A204.1 (cell line): ENCODE measurements around the gene SELENOO.

Experiments
- FAIRE-seq: peaks from 2 replicates; lab custom pipeline; 2012; peaks lifted over from hg19 to GRCh38; lab: Jason Lieb, UNC

The SELENOO gene

DNA sequence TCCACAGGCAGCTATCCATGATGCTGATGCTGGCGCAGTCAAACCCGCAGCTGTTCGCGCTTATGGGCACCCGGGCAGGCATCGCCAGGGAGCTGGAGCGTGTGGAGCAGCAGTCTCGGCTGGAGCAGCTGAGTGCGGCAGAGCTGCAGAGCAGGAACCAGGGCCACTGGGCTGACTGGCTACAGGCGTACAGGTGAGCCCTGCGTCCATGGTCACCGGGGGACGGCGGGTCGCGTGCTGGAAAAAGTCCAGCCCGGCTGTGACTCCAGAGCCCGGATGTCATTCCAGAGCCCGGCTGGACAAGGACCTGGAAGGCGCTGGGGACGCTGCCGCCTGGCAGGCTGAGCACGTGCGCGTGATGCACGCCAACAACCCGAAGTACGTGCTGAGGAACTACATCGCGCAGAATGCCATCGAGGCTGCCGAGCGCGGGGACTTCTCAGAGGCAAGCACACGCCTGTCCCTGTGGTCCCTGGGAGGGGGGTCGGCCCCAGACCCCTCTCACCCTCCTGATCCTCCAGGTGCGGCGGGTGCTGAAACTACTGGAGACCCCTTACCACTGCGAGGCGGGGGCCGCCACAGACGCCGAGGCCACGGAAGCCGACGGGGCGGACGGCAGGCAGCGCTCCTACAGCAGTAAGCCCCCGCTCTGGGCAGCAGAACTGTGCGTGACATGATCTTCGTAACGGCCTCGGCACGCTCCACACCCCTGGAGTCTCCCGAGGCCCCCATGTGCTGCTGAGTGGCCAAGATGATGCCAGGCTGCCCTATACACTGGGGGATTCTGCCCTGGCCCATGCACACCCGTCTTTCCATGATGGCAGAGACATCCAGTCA, 16.1 kb downstream of the SELENOO start:
- no peak for FAIRE-seq

DNA sequence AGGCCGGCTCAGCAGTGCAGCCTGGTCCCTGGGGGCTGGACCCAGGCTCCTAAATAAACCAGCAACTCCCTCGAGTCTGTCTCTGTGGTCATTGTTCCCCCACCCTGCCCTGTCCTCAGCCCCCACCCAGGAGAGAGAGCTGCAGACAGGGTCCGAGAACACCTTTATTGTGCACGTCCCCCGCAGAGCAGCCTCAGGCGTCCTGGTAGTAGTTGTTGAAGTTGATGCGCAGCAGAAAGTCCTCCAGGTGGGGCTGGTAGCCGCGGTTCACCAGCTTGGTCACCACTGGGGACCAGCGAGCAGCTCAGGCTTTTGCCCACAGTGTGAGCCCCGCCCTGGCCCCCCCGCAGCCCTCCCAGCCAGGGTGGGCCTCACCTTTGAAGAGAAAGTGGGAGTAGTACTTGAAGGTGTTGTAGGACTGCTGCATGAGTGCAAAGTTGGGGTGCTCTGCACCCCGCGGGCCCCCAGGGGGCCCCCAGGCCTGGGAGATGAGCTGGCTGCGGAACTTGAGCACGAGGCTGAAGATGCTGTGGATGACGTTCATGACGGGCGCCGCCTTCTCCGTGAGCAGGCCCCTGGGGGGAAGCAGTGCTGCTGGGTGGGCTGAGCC, 16.8 kb downstream of the SELENOO start:
- FAIRE-seq: no peak

DNA sequence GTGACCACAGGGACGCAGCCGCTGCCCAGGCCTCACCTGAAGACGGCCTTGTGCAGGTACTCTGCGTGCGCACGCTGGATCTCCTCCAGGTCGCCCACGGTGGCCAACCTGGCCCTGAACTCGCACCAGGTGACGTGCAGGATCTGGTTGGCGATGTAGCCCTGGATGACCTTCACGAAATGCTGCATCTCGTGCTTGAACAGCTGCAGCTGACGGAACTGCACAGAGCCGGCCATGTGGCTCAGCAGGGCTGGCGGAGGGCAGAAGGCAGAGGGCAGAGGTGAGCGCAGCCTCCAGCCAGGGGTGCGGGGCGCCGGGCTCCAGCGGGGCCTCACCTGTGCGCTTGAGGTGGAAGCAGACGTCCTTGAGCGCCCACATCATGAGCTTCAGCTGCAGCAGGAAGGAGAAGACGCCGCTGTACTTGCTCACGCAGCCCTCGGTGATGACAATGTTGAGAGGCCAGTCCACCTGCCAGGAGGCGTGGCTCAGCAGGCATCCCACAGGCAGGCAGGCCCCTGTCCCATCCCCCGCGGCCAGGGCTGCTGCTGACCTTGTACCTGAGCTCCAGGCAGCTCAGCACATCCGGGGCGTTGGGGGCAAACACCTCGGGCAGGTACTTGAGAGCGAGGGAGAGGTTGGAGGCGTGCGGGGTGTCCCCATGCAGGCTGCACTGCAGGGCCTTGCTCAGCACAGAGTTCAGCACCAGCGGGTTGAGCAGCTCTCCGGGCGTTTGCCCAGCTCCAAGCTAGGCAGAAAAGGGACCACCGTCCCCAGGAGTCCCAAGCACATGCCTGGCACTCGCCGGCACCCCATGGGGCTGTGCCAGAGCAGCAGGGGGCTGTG, 17.6 kb downstream of the SELENOO start:
- no peak for FAIRE-seq

DNA sequence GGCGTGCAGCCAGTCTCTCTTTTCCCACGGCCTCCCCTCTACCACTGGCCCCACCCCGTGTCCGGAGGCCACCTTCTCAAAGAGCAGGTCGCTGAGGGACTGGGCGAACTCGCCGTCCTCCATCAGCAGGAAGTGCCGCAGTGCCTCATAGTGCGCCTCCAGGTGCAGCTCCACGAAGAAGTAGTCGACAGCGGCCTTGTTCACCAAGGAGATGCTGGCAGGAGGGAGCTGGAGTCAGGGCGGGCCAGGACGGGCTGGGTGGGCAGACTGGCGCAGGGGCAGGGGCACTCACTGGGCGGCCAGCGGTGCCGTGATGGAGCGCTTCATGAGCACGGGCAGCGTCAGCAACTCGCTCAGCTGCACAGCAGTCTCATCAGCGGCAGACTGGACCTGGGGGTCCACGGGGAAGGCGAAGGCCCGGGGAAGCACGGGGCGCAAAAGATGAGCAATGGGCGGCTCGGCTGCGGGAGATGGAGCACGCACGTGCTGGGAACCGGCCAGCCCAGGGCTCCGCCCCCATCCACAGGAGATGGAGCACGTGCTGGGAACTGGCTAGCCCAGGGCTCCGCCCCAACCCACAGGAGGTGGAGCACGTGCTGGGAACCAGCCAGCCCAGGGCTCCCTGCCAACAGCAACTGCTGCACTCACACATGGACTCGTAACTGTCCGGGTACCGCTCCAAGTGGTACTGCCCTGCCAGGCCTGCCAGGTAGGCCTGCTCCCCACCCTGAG, 18.4 kb downstream of the SELENOO start:
- no peak for FAIRE-seq

DNA sequence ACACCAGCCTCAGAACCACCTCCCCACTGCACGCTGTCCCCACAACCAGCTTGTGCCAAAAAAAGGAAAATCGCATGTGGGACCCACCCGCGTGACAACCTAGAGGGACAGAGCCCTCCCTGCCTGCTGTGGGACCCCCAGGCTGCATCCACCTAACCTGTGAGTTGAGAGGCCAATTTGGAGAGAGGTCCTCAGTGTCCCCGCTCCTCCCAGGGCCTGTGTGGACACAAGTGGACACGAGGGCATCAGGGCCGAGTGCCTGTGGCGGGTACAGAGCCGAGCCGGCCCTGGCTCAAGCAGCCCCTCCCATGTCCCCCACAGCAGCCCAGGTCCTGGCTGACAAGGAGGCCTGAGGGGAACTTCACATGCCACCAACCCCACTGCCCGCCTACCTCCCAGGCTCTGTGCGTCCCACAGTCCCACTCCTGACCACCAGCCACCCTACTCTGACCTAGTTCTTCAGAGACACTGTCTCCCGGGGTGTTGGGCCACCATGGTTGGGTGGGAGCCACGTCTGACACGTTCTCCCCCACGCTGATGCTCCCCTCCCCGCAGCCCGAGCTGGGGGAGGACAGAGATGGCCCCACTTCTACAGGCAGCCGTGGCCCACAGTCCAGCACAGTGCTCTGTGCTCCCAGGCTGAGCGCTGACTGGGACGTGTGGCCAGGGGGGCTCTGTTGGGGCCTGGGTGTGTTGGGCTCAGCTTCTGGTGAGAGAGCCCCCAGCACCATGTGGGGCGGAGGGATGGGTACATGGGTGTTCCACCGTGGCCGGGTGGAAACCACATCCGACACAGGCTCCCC, 19.2 kb downstream of the SELENOO start:
- no peak for FAIRE-seq

DNA sequence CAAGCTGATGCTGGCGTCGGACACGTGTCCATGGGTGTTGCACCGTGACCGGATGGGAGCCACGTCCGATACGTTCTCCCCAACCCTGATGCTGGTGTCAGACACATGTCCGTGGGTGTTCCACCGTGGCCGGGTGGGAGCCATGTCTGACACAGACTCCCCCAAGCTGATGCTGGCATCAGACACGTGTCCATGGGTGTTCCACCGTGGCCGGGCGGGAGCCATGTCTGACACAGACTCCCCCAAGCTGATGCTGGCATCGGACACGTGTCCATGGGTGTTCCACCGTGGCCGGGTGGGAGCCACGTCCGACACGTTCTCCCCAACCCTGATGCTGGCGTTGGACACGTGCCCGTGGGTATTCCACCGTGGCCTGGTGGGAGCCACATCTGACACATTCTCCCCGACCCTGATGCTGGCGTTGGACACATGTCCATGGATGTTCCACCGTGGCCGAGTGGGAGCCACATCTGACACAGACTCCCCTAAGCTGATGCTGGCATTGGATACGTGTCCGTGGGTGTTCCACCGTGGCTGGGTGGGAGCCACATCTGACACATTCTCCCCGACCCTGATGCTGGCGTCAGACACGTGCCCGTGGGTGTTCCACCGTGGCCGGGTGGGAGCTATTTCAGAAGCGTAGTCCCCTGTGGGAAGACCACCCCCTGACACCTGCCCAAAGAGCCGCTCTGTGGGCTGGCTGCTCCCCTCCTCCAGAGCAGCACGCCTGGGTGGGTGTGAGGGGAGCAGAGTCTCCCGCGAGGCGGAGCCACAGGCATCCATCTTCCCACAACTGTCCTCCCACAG, 20.0 kb downstream of the SELENOO start:
- FAIRE-seq: no peak

DNA sequence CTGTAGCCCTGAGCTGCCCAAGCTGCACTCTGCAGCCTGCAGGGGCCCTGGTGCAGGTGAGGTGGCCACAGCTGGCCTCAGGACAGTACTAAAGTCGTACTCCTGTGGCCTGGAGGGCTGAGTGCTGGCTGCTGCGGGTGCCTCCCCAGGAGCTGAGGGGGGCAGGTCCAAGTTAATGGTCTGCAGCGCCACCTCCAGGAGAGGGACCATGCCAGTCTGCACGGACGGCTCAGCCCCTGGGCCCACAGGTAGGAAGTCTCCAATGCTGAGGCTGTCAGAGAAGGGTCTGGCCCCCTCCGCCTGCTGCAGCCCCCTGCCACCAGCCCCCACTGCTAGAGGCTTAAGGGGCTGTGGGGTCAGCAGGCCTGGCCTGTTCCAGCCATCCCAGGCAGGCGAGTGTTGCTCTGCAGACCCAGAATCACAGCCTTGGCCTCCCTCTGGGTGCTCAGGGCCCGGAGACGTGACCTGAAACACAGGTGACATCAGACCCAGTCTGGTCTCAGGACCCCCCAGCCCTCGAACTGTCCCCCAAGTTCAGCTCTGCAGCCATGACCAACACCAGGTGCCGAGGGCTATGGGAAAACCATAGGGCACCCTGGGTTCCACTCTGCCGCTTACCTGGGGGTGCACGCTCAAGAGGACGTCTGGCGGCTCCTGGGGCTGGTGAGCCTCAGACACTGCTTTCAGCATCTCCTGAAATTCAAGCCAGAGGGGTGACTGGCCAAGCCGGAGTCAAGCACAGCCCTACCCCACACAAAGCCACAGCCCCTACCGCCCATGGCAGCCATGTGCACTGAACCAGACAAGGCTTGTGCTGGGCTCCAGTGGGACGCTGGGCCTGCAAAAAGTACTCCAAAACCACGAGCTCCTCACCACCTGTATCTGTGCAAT, 20.8 kb downstream of the SELENOO start:
- no peak for FAIRE-seq

DNA sequence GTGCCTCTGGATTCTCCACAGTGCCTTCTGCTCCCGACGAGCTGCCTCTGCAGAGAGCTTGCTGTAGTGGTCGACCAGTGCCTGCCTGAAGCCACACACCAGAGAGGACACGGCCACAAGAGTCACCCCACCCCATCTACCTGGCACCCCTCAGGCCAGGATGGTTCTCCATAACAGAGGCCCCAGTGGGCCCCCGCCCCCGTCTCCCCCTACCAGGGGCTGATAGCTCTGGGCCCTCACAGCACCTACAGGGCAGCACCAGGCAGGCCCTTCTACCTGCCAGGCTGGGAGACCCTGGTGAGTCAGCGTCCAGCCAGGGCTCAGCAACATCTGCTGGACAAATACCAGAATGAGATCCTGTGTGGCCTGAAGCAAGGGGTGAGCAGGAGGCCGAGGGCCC, 21.7 kb downstream of the SELENOO start:
- FAIRE-seq: no peak

DNA sequence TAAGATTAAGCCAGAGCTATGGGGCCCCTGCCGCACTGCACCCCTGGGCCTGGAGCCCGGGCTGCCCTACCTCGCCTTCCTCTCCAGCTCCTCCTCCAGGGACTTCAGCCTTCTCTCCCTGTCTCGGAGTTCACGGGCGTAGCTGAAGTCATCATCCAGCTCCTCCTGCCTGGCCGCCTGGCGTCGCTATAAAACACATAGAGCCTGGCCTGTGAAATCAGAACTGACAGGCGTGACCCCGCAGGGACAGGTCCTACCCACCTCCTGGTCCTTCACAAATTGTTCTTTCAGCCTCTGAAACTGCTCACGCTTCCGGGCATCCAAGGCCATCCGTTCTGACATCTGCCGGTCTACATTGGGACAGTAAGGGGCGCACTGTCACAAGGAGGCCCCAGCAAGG, 23.3 kb downstream of the SELENOO start:
- no peak for FAIRE-seq

DNA sequence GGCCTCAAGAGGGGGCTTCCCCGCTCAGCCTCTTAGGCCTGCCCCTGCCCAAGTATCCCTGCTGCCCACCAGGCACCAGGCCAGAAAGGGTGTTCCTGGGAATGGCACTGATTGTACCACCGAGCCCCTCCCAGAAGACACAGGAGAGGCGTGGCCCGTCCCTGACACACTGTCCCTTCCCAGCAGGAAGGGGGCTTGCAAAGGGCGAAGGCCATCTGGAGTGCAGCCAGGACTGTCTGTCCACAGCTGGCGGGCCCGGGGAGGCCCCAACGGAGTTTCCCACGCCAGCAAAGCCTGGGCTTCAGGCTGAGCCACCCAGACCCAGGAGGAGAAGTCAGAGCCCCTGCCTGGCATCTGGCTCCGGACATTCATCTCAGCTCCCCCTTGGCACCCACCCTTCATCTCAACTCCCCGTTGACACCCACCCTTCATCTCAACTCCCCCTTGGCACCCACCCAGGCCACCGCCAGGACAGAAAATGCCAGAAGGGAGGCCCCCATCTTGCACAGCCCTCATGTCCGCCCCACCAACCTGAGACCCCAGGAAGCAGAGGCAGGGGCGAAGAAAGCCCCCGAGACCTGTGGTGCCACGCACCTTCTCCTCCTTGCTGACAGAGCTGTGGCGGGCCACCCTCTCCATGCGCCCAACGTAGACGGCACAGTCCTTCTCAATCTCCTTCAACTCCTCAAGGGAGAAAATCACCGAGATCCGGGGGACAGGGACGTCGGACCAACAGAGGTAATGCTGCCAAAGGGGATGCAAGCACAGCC, 24.6 kb downstream of the SELENOO start:
- no peak for FAIRE-seq

DNA sequence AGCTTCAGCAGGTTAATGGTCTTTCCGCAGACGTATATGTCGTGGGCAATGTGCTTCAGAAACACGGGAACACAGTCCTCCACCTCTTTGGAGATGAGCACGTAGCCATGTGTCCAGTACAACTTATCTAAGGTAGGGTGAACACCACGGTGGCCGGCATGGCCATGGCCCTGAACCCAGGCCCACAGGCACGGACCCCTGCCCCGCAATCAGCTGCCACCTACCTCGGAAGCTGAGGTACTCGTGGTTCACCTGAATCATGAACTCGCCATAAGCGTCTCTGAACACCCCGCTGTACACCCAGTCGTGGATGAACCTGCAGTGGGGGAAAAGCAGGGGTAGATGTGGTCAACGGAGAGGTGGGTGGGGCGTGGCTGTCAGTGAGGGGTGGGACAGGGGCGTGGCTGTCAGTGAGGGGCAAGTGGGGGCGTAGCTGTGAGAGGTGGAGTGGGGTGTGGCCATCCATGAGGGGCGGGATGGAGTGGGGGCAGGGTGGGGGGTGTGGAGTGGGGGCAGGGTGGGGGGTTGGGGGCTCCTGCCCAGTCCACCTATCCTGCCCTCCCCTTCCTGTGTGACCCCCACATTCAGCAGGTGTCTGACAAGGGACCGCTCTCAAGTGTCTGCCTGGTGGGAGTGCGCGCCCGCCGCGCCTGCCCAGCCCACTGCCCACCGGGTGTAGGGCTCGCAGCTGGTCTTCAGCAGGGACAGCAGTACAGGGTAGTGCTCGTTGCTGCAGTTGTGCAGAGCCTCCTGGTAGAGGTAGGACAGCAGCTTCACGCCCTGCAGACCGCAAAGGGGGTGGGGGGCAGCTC, 25.5 kb downstream of the SELENOO start:
- no peak for FAIRE-seq

DNA sequence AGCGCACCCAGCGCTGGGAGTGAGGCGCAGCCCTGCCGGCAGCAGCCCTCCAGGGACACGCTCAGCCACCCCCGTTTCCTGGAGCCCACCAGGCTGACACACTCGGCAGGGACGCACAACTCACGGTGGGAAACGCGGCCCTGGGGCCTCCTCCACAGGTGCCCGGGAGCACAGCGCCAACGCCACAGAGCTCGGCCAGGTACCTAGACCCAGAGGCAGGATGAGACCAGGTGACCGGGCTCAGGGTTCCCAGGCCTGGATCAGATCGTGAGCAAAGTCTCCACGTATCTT, 26.0 kb downstream of the SELENOO start:
- FAIRE-seq: no peak

DNA sequence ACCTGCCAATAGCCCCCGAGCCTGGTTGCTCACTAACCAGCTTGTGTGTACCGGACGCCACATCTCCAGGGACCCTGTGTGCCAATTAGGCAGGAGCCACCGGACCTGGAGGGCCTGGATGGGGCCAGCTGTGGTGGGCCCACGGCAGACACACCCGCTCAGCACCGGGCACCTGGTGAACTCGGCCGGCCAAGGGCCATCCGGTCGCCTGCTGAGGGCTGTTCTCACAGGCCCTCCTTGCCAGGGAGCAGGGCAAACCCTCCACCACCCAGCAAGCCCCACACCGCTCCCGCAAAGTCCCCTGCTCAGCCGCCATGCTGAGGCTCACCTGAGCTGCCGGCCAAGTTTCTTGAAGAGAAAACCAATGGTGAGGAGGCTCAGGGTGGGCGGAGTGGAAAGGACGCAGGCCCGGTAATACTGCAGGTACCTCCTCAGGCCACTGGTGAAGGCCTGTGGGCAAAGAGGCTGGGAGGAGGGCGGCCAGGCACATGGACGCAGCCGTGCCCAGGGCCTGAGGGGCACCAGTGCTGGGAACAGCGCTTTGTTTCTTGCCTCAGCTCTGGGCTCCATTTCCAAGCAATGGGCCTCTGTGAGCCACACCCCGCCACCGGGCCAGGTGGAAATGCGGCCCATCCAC, 26.9 kb downstream of the SELENOO start:
- no peak for FAIRE-seq

DNA sequence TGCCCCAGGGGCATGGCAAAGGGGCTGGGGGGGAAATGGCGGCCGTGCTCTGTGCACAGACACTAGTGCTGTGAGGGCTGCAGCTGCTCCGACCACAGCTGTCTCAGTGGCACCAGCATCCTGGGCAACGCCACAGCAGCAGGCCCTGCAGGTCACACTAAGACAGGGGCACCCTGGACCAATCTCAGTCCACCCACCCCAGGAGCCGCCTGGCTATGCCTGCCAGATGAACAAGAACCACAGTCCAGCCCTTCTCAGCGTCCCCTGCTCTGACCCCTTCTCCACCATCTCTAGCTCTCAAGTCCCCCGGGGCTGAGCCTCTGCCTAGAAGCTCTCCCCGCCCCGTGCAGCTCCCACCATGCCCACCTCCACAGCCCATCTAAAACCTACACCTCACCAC, 27.6 kb downstream of the SELENOO start:
- no peak for FAIRE-seq

DNA sequence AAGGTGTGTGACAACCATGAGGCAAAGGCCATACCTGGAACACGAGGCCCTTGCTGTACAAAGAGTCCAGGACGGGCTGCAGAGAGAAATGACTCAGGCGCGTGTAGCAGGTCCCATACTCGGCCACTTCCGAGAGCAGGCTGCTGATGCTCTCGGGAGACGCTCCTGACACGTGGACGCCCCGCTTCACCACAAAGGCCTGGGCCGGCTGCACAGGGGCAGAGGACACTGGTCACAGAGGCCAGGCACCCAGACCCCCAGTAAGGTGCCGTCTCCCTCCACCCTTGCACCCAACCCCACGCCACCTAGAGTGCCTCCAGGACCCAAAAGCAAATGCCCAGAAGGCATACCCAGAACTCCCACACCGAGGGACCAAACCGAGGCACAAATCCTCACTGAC, 28.6 kb downstream of the SELENOO start:
- no peak for FAIRE-seq

DNA sequence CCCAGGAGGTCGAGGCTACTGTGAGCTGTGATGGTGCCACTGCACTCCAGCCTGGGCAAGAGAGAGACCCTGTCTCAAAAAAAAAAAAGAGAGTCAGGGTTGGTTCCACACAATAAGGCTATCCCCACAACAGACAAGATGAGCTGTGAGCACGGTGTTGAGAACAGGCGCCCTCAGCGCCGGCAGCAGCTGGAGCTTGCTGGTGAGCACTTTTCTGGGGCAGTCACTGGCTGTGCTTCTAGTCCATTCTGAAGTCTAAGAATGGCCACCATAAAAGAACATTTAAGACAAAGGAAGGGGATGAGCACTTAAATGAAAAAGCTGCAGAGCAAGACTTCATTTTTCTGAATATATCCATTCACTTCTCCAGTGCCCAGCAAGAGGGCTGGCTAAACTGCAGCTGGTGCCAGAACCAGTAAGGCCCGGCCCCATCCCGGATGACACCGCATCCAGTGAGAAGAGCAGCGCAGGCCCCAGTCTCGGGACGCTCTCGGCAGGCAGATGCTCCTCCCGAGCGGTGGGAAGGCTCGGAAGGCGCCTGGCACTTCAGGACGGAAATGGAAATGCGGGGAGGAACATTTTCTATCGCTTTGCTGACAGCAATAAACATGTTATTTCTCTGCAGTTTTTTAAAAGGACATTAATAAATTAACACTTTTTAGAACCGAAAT, 31.8 kb downstream of the SELENOO start:
- FAIRE-seq: no peak

DNA sequence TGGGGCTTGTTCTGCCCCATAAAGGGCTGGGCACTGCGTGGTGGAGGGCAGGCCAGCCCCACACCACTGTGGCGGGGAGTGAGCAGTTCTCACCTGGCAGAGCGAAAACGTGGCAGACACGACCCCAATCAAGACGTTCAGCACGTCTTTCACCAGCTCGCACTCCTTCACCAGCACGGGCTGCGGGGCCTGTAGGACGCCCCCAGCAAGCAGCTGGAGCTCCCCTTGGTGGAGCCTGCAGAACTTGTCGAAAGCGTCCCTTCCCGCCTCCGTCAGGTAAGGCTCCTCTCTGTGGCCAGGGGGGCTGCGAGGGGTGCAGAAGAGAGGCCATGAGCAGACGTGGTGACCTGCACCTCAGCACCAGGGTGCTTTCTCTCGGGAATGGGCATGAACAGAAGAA, 32.4 kb downstream of the SELENOO start:
- FAIRE-seq: no peak
